ENCODE data around the gene STK17B.
"Not testable (repeated sequence)": the region's sequence is repeated elsewhere in the genome, so short reads cannot be mapped to it uniquely, and the experiment has no call there.

The STK17B gene

DNA sequence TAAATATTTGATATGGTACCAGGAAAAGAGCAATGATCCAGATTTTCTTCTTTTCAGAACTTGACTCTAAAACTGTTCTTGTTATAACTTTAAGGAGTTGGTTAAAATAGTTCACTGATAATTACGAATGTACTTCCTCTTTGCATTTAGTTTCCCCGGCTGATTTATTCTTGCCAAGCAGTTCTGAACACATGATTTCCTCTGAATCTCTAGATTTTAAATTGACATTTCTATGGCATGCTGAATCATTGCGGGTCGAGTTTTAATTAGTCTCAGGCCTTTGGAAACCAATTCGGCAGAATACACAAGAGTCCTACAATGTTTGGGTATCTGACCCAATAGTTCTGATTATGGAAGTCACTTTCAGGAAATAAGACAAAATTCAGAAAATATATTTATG lies 65.4 kb downstream of the STK17B start:
- no peak for DNase-seq

DNA sequence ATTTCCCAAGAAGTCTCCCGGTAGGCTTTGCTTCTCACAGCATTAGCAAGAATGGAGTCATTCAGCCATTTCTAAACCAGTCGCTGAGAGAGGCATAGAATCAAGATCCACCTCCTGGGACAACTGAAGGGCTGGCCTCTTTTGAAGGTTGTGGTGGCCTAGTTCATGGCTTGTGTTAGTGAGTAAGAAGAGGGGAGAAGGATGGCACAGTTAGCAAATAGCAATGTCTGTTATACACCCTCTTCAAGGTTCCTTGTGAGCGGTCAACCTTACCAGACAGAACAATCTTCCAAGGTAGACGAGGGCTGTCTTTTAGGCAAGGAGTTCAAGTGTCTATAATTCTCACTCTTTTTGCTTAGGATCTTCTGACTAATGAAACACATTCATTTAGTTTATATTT lies 67.3 kb downstream of the STK17B start:
- no peak for DNase-seq

DNA sequence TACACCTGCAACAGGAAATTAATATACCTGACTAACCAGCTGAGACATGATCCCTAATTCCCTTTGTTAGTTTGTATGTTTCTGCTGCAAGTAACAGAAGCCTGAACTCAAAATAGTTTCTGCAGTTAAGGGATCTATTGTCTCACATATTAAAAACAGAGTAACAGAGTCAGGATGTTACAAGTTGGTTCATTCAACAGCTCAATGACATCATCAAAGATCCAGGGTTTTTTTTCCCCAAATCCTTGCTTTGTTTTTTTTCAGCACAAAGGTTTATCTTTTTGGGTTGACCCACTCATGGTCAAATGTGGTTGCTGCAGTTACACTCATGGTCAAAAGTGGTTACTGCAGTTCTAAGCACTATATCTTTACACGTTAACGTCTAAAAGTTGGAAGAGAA lies 67.8 kb downstream of the STK17B start:
- DNase-seq, result no peak

DNA sequence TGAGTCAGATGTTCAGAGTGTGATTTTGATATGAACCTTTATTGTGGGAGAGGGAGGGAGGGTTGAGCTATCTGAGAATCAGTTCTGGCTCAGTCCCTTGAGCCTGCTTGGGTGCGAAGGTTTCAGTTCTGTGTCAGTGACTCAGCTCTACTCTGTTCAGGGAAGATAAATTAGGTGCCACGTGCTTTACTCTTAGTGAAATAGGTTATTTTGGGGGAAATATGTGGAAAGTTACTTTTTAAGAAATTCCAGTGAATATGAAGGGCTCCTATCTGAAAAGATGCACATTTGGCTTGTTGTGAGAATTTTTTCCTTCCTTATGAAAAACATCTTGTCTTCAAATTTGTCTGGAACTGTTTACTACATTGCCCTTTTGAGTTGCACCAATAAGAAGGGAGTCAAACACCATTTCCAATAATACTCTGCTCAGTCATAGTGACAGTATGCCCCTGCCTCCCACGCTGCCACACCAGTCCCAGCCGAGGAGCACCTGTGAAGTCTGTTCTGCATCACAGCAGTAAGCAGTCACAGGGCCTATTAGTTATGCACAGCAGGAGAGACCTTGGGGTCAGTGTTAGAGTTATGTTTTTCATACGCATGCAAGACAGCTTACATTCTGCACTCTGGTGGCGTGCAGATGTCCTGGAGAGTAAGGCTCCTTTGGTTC lies 69.9 kb downstream of the STK17B start:
- no peak for DNase-seq

DNA sequence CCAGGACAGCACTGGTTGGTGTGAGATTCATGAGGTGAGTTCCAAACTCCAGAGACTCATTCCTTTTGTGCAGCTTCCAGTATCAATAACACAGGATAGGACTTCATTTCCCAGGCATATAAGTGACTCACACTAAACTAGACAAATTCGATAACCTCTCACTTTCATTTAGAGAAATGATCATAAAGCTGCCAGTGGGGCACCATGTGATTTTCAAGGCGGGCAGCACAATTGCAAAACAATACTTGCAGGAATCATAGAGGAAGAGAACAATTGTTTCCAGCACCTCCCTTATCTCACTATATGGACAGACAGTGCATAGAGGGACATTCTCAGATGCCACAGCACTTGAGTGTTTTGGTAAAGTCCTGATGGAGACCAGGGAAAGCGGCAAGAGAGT lies 71.5 kb downstream of the STK17B start:
- no peak for DNase-seq

DNA sequence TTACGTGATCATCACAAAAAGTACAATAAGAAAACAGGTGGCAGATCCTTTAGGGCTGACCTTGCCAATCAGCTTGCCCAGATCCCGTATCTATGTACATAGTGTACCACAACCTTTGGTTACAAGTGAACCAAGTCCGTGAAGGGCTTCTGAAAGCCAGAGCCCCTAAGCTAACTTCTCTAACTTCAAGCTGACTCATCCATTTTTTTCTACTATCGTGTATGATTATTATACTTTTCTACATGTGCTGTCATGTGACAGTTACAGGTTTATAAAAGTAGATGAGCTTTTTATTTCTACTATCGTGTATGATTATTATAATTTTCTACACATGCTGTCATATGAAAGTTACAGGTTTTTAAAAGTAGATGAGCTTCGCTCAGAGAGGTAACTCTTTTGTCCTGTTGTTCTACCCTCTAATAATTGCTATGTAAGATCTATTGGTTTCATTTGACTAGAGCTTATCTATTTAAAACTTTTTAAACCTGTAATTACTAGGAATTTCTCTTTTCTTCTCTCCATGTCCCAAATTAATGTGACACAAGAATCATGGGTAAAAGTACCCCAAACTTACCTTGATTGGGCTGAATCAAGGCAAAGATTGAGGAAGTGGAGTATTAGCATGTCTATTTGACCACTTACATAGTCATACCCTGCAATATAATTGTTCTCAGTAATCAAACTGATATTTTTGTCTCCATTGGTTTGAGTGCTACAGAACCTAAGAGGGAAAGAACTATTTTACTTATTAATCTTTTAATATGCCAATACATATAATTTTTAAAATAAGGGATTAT lies 73.3 kb downstream of the STK17B start:
- no peak for DNase-seq

DNA sequence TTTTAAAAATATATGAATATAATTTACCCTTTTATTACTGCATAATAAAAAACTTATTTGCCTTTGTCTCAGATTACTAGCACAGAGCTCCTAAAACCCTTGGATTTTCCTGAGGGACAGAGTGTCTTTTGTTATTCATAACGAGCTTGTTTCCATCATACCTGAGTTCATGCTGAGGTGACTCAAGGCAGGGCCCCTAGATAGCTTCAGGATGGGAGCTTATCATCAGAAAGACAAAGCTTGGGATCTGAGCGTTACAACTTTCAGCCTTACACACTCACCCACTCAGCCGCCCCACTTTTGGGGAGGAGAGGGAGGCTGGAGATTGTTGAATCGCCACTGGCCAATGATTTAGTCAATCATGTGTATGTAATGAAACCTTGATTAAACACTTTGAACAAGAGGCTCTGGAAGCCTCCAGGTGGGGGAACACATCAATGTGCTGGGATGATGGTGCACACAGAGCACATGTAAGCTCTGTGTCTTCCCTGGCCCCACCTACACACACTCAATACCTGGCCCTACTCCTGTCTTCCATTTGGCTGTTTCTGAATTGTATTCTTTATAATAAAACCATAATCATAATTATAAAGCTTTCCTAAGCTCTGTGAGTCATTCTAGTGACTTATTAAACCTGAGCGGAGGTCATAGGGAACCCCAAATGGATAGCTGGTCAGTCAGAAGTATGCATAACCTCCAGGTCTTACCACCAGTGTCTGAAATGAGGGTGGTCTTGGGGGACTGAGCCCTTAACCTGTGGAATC lies 74.2 kb downstream of the STK17B start:
- DNase-seq, result no peak

DNA sequence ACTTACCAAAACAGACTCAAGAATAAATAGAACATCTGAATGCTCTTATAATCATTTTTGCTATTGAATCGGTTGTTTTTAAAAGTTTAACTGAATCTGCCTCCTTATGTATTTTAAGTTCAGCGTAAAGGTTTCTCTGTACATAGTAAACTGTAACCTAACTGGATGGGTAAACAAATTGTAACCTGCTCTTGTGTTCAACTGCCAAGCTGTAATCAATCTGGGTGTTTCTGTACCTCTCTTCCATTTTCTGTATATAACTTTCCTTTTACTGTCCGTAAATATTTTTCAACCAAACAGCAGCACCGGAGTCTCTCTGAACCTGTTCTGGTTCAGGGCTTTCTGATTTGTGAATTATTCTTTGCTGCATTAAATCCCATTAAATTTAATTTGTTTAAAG lies 75.1 kb downstream of the STK17B start:
- no peak for DNase-seq

DNA sequence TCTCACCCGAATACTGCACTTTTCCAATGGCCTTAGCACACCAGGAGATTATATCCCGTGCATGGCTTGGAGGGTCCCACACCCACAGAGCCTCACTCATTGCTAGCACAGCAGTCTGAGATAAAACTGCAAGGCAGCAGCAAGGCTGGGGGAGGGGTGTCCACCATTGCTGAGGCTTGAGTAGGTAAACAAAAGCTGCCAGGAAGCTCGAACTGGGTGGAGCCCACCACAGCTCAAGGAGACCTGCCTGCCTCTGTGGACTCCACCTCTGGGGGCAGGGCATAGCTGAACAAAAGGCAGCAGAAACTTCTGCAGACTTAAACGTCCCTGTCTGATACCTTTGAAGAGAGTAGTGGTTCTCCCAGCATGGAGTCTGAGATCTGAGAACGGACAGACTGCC lies 81.9 kb downstream of the STK17B start:
- not testable (repeated sequence) for DNase-seq

DNA sequence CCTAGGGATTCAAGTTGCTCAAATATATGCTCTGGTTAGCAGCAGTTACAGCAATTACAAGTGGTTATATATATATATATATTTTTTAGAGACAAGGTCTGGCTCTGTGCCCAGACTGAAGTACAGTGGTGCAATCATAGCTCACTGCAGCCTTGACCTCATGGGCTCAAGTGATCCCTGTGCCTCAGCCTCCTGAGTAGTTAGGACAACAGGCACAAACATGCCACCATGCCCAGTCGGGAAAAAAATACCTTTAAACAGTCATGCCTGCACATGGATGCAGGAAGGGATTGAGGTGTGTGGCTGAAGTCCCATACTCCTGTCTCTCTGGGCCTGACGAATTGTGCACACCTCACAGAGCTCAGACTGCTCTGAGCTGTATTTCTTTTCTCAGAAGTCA lies 83.2 kb downstream of the STK17B start:
- DNase-seq, result no peak

DNA sequence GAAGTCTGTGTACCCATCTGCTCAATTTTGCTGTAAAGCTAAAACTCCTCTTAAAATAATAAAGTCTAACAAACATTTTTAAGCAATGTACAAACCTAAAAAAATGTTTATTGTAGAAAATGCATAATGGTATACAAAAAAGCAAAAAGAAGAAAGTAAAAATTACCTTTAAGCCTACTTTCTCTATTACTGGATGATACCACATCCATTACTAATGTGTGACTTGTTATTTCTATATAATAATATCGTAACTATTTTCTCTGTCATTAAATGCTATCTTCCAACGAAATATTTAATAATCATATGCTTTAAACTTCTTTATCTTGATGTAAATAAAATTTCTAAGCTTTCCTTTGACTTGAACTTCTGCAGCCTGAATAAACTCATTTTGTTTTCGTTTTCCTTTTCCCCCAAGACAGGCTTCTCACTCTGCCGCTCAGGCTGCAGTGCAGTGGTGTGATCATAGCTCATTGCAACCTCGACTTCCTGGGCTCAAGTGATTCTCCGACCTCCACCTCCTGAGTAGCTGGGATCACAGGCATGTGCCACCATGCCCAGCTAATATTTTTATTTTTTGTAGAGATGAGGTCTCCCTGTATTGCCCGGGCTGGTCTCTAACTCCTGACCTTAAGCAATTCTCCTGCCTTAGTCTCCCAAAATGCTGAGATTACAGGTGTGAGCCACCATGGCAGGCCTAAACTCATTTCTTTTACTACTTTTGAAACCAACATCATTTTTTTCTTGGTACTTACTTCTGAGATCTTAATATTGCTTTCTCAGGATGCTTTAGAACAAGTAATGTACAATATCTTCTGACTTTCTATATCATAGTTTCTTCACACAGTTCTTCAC lies 84.6 kb downstream of the STK17B start:
- no peak for DNase-seq

DNA sequence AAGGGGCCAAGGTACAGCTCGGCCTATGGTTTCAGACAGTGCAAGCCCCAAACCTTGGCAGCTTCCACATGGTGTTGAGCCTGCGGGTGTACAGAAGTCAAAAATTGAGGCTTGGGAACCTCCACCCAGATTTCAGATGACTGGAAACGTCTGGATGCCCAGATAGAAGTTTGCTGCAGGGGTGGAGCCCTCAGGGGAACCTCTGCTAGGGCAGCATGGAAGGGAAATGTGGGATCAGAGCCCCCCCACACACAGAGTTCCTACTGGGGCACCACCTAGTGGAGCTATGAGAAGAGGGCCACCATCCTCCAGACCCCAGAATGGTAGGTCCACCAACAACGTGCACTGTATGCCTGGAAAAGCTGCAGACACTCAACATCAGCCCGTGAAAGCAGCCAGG lies 87.8 kb downstream of the STK17B start:
- DNase-seq, result no peak
